Glutamatergic neuron (in vitro differentiated cells): ENCODE data around the gene KRT2. TPM values are rescaled to one million over a fixed set of nuclear protein-coding genes. Genes with fewer than 3 reads are reported as not detected.

Experiments
- DNase-seq: peaks from one replicate; pipeline ENCODE4 v3.0.0; 2022
- H3K27ac Mint-ChIP-seq: one replicate; pipeline ENCODE4 v1.8.0; 2020; ENCODE audit warnings: mild to moderate bottlenecking, mixed read lengths, inconsistent platforms; ENCODE audit not compliant: unreplicated experiment
- H3K27me3 Mint-ChIP-seq: one replicate; pipeline ENCODE4 v1.8.0; 2020; ENCODE audit warnings: mild to moderate bottlenecking, moderate library complexity, mixed read lengths, inconsistent platforms; ENCODE audit not compliant: unreplicated experiment
- H3K36me3 Mint-ChIP-seq: one replicate; pipeline ENCODE4 v1.8.0; 2020; ENCODE audit warnings: mild to moderate bottlenecking, mixed read lengths, inconsistent platforms; ENCODE audit not compliant: unreplicated experiment
- H3K4me1 Mint-ChIP-seq: one replicate; pipeline ENCODE4 v1.8.0; 2020; ENCODE audit warnings: mild to moderate bottlenecking, low read depth, mixed read lengths, inconsistent platforms; ENCODE audit not compliant: unreplicated experiment
- H3K4me3 Mint-ChIP-seq: one replicate; pipeline ENCODE4 v1.8.0; 2020; ENCODE audit warnings: mild to moderate bottlenecking, mixed read lengths, inconsistent platforms; ENCODE audit not compliant: unreplicated experiment
- H3K9me3 Mint-ChIP-seq: one replicate; pipeline ENCODE4 v1.8.0; 2020; ENCODE audit warnings: mild to moderate bottlenecking, moderate library complexity, mixed read lengths, inconsistent platforms; ENCODE audit not compliant: unreplicated experiment
- total RNA-seq: library from RNA; stranded (reverse); fragmentation: NEBNext Ultra II Directional; extraction: Animal tissue kit (Norgen Biotek cat#: 25700); gene quantifications from one replicate; pipeline ENCODE4 v1.2.1, GENCODE V29; 2021; ENCODE audit not compliant: unreplicated experiment
- TF ChIP-seq, protein P1 (sequence below): fragments of 200-600 bp; sonication (generic); IDR thresholded peaks from one replicate; pipeline ENCODE4 v1.5.0; 2021; ENCODE audit not compliant: partially characterized antibody, unreplicated experiment

KRT2 gene
- total RNA-seq, 1 donor from 2014 or later: not detected

DNA sequence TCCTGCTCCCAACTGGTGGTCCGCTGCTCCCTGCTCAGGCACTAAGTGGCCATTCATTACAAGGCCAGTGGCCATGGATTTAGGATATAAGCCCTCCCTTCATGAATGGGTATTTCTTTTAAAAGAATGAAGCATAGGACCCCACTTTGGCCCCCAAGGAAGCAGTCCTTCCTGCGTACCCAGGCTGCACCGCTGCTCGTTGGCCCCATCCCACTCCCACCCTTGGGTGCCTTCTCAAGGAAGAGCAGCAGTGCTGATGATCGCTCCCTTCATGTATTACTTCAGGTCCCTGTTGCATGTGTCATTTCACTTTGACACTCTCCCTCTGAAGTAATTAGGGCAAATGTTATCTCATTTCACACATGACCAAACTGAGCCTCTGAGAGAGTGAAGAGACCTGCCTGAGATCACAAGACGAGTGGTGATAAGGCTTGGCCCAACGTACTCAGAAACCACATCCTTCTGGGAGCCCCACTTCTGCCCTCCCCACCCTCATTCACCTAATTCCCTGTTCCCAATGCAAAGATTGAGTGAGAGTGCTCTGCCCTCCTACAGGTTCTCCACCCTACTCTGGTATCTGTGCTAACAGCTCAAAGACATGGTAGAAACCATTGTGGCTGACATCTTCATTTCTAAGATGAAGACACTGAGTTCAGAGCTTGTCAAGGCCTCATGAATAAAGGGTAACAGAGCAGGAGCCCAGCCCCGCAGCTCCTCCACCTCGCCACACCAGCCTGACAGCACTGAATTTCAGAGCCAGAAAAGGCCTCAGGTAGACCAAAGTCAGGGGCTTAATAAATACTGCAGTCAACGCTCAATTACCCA, 10.3 kb upstream of the KRT2 start:
- H3K27ac Mint-ChIP-seq: no peak overlapping the region
- H3K4me3 Mint-ChIP-seq: no peak overlapping the region
- H3K4me1 Mint-ChIP-seq: no peaks in the 10 kb centered on the region
- DNase-seq: no peak
- H3K36me3 Mint-ChIP-seq: no peaks in the 10 kb centered on the region
- H3K9me3 Mint-ChIP-seq: peaks cover 2% of the 10 kb centered on the region
- no peaks in the 10 kb centered on the region for H3K27me3 Mint-ChIP-seq
- TF ChIP-seq, protein P1, sequence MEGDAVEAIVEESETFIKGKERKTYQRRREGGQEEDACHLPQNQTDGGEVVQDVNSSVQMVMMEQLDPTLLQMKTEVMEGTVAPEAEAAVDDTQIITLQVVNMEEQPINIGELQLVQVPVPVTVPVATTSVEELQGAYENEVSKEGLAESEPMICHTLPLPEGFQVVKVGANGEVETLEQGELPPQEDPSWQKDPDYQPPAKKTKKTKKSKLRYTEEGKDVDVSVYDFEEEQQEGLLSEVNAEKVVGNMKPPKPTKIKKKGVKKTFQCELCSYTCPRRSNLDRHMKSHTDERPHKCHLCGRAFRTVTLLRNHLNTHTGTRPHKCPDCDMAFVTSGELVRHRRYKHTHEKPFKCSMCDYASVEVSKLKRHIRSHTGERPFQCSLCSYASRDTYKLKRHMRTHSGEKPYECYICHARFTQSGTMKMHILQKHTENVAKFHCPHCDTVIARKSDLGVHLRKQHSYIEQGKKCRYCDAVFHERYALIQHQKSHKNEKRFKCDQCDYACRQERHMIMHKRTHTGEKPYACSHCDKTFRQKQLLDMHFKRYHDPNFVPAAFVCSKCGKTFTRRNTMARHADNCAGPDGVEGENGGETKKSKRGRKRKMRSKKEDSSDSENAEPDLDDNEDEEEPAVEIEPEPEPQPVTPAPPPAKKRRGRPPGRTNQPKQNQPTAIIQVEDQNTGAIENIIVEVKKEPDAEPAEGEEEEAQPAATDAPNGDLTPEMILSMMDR: no peak

- H3K36me3 Mint-ChIP-seq: no peaks in the 10 kb centered on the region
- TF ChIP-seq, protein P1: no peak
- no peak overlapping the region for H3K4me3 Mint-ChIP-seq
- no peaks in the 10 kb centered on the region for H3K4me1 Mint-ChIP-seq
- H3K9me3 Mint-ChIP-seq: peaks cover 2% of the 10 kb centered on the region
- no peaks in the 10 kb centered on the region for H3K27me3 Mint-ChIP-seq
- no peak for DNase-seq
- H3K27ac Mint-ChIP-seq: no peak overlapping the region
These were observed 9.7 kb upstream of the KRT2 start for GRCh38 chr12:52661668-52662067.

- DNase-seq: no peak
- no peaks in the 10 kb centered on the region for H3K4me1 Mint-ChIP-seq
- TF ChIP-seq, protein P1: no peak
- H3K4me3 Mint-ChIP-seq: no peak overlapping the region
- H3K36me3 Mint-ChIP-seq: no peaks in the 10 kb centered on the region
- no peaks in the 10 kb centered on the region for H3K27me3 Mint-ChIP-seq
- H3K27ac Mint-ChIP-seq: no peak overlapping the region
- peaks cover 2% of the 10 kb centered on the region for H3K9me3 Mint-ChIP-seq
These were observed 9.0 kb upstream of the KRT2 start for GRCh38 chr12:52660934-52661499.

DNA sequence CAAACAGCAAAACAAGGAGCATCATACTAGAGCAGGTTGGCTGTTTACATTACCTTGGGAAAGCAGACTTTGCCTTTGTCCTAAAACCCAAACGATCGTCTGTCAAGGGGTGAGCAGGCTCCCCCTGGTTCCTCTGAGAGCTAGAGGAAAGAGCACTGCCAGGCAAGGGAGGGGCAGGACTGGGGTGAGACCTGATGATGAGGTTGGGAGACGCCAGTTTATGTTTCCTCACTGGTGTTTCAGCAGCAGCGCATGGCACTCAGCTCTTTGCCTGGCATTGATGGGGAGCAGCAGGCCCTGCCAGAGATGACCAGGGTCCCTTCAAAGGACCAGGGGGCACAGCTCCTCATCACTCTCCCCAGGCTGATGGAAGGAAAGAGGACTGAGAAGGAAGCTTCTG, 7.9 kb upstream of the KRT2 start:
- no peaks in the 10 kb centered on the region for H3K36me3 Mint-ChIP-seq
- no peak for DNase-seq
- peaks cover 5% of the 10 kb centered on the region for H3K27me3 Mint-ChIP-seq
- H3K4me3 Mint-ChIP-seq: no peak overlapping the region
- no peaks in the 10 kb centered on the region for H3K4me1 Mint-ChIP-seq
- TF ChIP-seq, protein P1: no peak
- no peak overlapping the region for H3K27ac Mint-ChIP-seq
- H3K9me3 Mint-ChIP-seq: peaks cover 2% of the 10 kb centered on the region

- H3K27ac Mint-ChIP-seq: no peak overlapping the region
- peaks cover 5% of the 10 kb centered on the region for H3K27me3 Mint-ChIP-seq
- no peaks in the 10 kb centered on the region for H3K4me1 Mint-ChIP-seq
- peaks cover 2% of the 10 kb centered on the region for H3K9me3 Mint-ChIP-seq
- DNase-seq: no peak
- no peaks in the 10 kb centered on the region for H3K36me3 Mint-ChIP-seq
- no peak overlapping the region for H3K4me3 Mint-ChIP-seq
- TF ChIP-seq, protein P1: no peak
These were observed 7.4 kb upstream of the KRT2 start for GRCh38 chr12:52659395-52659794.
